Measurements from ENCODE around the gene MRPL50.
A peak's percentile ranks its signal among the peaks of the same experiment; 100 is the strongest.
"Not testable (repeated sequence)": the region's sequence is repeated elsewhere in the genome, so short reads cannot be mapped to it uniquely, and the experiment has no call there.

MRPL50 gene

GRCh38 chr9:101417977-101418376 is 19.6 kb upstream of the MRPL50 start:
- DNase-seq (ENCODE audit: low read depth) = no peak

- DNase-seq (ENCODE audit: low read depth) = no peak
Measured at GRCh38 chr9:101417389-101417788, 19.0 kb upstream of the MRPL50 start.

DNA sequence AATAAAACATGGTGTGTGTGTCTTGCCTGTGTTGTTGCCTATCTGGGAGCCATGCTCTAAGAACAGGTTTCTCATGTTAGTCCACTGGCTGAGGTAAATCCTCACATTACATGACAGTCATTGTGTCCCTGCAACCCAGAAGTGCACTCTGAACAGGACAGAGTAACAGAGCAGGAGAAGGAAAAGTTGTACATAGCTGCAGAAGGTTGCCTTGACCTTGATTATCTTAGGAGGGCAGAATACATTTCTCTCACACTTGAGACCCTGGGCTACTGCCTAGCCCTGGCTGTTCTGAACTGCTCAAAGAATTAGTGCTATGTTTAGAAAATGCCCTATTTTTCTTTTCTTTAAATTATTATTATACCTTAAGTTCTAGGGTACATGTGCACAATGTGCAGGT is 17.2 kb upstream of the MRPL50 start:
- DNase-seq (ENCODE audit: low read depth) = no peak

DNA sequence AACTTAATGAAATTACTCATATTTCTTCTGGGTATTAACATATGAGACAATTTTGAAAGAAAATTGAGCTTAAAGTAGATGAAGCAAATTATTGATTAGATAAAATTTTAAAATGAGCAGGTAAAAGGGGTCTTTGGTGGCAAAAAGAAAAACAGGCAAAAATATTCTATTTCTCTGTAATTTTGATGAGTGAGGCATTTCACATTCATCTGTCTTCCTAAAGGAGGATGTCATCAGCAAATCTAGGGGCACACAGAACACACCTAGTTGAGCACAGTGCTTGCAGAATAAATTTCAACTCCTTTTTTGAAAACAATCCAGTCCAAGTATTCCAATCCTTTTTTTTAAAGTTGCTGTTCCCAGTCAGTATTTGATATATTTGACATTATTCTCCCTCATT is 16.4 kb upstream of the MRPL50 start:
- no peak for DNase-seq (ENCODE audit: low read depth)

- peak; percentile 20 for DNase-seq (ENCODE audit: low read depth)
Measured at GRCh38 chr9:101409079-101409477, 10.7 kb upstream of the MRPL50 start.

- DNase-seq (ENCODE audit: low read depth) = no peak
Measured at GRCh38 chr9:101408374-101409078, 10.1 kb upstream of the MRPL50 start.

GRCh38 chr9:101403516-101404285 is 5.3 kb upstream of the MRPL50 start:
- no peak for DNase-seq (ENCODE audit: low read depth)

- DNase-seq (ENCODE audit: low read depth) = no peak
Measured at GRCh38 chr9:101400120-101400519, 1.7 kb upstream of the MRPL50 start.

DNA sequence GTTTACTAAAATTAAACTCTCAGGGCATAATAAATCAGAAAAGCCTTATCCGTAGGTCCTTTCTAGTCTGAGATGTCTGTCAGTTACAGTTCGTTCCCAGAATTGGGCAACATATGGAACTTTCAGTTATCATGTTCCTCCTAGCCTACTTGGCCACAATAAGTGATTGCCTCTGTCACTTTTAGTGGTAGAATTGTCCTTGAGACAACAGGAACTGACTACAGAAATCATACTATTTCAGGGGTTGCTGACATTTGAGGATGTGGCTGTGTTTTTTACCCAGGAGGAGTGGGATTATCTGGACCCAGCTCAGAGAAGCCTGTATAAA is 1.2 kb upstream of the MRPL50 start:
- DNase-seq (ENCODE audit: low read depth) = no peak

GRCh38 chr9:101398930-101399642 is 668 bp upstream of the MRPL50 start:
- DNase-seq (ENCODE audit: low read depth) = no peak

GRCh38 chr9:101397746-101398067 is 711 bp downstream of the MRPL50 start:
- DNase-seq (ENCODE audit: low read depth) = no peak

GRCh38 chr9:101394687-101395086 is 3.7 kb downstream of the MRPL50 start:
- no peak for DNase-seq (ENCODE audit: low read depth)

DNA sequence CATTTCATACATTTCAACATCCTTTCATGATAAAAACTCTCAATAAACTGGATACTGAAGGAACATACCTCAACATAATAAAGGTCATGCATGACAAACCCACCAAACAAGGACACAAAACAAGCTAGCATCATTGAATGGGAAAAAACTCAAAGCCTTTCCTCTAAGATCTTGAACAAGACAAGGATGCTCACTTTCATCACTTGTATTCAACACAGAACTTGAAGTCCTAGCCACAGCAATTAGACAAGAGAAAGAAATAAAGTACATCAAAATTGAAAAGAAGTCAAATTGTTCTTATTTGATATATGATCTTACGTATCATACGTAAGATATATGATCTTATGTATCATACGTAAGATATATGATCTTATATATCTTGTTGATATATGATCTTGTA is 5.3 kb downstream of the MRPL50 start:
- no peak for DNase-seq (ENCODE audit: low read depth)

- no peak for DNase-seq (ENCODE audit: low read depth)
Measured at GRCh38 chr9:101388507-101388993, 9.9 kb downstream of the MRPL50 start.

- DNase-seq (ENCODE audit: low read depth) = peak; percentile 51
Measured at GRCh38 chr9:101387871-101388506, 10.4 kb downstream of the MRPL50 start.

DNA sequence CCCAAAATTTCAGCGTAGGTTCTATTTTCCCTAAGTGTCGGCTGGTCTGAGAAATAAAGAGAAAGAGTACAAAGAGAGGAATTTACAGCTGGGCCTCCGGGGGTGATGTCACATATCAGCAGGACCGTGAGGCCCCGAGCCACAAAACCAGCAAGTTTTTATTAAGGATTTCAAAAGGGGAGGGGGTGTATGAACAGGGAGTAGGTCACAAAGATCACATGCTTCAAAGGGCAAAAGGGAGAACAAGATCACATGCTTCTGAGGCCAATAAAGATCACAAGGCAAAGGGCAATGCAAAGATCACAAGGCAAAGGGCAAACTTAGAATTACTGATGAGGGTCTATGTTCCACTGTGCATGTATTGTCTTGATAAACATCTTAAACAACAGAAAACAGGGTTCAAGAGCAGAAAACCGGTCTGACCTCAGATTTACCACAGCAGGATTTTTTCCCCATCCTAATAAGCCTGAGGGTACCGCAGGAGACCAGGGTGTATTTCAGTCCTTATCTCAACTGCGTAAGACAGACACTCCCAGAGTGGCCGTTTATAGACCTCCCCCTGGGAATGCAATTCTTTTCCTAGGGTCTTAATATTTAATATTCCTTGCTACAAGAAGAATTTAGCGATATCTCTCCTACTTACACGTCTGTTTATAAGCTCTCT is 13.4 kb downstream of the MRPL50 start, which contains the start of gene BAAT:
Gene BAAT (minus strand): TSS at position 134 of the 664 bp plus-strand sequence. CDS start 13,602 bp downstream, outside the sequence.
- not testable (repeated sequence) for DNase-seq (ENCODE audit: low read depth)

DNA sequence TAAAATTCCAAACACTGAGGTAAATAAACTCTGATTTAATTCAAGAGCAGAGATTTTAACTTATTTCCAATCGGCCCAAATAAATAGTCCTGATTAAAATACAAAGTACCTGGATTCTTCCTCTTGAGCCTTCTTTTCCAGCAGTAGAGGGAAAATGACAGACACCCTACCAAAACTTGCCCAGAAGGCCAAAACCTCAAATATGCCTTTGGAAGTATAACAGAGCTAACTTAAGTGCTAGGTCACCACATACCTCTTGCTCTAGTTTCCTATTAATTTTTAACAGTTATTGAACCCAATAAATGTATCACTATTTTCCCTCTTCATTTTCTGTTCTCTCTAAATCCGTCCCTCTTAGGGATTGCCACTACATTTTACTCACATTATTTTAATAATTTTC is 15.1 kb downstream of the MRPL50 start:
- DNase-seq (ENCODE audit: low read depth) = no peak

DNA sequence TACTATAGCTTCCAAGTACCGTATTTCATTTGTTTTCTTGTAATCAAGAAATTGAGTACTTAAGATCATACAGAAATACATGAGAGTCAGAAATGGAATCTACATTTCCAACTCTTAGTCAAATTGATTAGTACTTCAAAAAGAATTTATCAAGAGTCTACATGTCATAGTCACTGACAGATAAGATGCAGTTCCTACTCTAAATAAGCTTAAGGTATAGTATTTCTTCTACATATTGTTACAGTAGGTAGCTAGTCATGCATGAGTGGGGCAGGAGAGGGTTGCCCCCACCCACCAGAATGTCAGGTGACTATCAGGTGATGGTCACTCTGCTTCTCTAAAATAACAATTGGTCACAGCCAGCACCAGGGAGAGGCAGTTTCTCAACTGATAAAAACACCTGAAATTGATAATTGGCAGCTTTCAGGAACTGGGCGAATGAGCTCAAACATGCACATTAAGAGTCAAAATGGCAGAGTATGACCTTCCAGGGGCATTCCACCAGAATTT is 16.5 kb downstream of the MRPL50 start:
- DNase-seq (ENCODE audit: low read depth) = no peak

GRCh38 chr9:101381118-101381517 is 17.3 kb downstream of the MRPL50 start:
- DNase-seq (ENCODE audit: low read depth) = no peak

GRCh38 chr9:101380295-101380694 is 18.1 kb downstream of the MRPL50 start:
- no peak for DNase-seq (ENCODE audit: low read depth)

DNA sequence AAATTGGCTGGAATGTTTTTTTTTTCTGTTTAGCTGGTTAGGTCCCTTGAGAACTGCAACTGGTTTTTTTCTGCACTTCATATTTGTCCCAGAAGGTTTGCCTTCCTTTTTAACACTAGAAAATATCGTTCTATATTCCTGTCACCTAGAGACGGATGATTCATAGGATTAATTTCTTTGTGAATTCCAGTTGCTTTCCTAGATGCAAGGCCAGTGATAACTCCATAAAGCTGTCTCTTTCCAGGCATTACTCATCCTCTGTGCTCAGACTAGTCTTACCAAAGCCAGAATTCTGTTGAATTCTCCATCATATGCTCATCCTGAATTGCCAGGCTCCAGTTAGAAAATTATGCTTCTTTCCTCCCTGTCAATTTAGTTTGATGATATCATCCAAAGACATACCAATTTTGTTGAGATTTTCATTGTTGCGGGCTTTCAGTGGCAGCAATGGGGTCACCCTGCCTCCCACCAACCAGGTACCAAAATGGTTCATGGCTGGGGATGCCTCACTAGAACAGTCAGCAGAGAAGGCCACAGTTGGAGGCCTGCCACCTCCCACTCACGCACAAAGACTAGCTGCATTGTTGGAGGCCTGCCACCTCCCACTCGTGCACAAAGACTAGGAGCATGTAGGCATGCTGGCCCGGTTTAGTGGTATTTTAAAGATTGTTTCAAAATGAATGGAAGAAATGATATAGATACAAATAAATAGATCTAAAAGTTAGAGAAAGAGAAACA is 22.1 kb downstream of the MRPL50 start:
- peak; percentile 93 for DNase-seq (ENCODE audit: low read depth)
